ENCODE results near the gene KANTR.

The KANTR gene

DNA sequence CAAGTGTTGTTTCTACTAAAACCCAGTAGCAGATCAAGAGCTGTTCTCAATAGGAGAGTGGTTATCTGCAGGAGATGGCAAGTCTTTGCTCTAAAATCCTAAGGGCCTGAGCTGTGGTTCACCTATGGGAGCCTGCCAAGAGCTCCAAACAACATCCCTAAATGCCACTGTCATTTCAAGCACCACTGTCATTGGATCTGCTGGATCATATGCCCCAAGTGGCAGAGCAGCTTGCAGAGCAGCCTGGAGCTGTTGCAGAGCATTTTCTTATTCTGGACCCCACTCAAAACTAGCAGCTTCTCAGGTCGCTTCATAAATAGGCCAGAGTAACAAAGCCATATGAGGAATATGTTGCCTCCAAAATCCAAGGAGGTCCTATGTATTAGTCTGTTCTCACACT lies 59.6 kb downstream of the KANTR start:
- no peaks in the 10 kb centered on the region for H3K4me1 ChIP-seq (ENCODE audit: low read length)
- no peak for TF ChIP-seq EZH2phosphoT487 (IDR thresholded peaks at IDR 0.05; ENCODE audit: low read depth)
- TF ChIP-seq, protein P1, sequence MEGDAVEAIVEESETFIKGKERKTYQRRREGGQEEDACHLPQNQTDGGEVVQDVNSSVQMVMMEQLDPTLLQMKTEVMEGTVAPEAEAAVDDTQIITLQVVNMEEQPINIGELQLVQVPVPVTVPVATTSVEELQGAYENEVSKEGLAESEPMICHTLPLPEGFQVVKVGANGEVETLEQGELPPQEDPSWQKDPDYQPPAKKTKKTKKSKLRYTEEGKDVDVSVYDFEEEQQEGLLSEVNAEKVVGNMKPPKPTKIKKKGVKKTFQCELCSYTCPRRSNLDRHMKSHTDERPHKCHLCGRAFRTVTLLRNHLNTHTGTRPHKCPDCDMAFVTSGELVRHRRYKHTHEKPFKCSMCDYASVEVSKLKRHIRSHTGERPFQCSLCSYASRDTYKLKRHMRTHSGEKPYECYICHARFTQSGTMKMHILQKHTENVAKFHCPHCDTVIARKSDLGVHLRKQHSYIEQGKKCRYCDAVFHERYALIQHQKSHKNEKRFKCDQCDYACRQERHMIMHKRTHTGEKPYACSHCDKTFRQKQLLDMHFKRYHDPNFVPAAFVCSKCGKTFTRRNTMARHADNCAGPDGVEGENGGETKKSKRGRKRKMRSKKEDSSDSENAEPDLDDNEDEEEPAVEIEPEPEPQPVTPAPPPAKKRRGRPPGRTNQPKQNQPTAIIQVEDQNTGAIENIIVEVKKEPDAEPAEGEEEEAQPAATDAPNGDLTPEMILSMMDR (IDR thresholded peaks at IDR 0.05; ENCODE audit: low read depth, low read length) = no peak
- no peaks in the 10 kb centered on the region for H4K20me1 ChIP-seq (ENCODE audit: insufficient read depth, low read length)
- H3K27ac ChIP-seq (ENCODE audit: low read length) = no peak overlapping the region
- no peak overlapping the region for H2AFZ ChIP-seq (ENCODE audit: low read depth, low read length)
- no peaks in the 10 kb centered on the region for H3K79me2 ChIP-seq (ENCODE audit: low read length)
- H3K36me3 ChIP-seq (replicated peaks; ENCODE audit: low read depth, low read length) = no peaks in the 10 kb centered on the region
- no peaks in the 10 kb centered on the region for H3K9me3 ChIP-seq (ENCODE audit: insufficient read depth, low read length)
- H3K27me3 ChIP-seq (ENCODE audit: low read depth, low read length) = no peaks in the 10 kb centered on the region
- H3K4me2 ChIP-seq (ENCODE audit: low read length) = no peak overlapping the region
- H3K4me3 ChIP-seq (ENCODE audit: low read length) = no peak overlapping the region
- no peak overlapping the region for H3K9ac ChIP-seq (ENCODE audit: low read length)

DNA sequence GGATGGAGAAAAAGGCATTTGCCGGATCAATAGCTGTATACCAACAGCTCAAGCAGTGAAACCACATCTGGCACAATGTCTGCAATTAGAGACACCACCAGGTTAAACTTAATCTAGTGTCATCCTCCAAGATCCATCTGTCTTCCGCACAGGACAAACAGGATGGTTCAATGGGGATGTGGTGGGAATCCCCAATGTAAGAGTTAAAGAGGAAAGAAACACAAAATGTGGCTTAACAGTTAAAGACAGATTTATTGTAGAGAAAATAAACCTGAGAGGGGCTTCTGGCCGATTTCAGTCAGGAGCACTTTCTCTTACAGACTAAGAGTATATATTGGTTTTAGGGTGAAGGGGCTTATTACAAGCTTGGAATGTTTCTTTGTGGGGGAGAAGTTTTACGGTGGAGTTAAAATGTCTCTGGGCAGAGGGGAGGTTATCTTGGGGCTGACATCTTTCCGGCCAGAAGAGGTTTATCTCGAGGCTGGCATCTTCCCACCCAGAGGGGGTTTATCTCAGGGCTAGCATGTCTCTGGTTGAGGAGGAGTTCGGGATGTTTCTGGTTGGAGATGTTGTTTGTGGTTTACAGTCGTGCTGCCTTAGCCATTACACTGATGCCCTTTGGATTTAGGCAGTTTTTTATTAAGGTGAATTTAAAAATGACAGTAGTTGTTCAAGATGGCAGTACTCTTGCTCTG lies 61.7 kb downstream of the KANTR start:
- Histone ChIP-seq H3K4me2 (ENCODE audit: low read length) (no peak overlapping the region), H3K9ac (ENCODE audit: low read length) (no peak overlapping the region), H2AFZ (ENCODE audit: low read depth, low read length) (no peak overlapping the region), H3K4me3 (ENCODE audit: low read length) (no peak overlapping the region), H3K36me3 (replicated peaks; ENCODE audit: low read depth, low read length) (no peaks in the 10 kb centered on the region), H3K9me3 (ENCODE audit: insufficient read depth, low read length) (no peaks in the 10 kb centered on the region), H4K20me1 (ENCODE audit: insufficient read depth, low read length) (no peaks in the 10 kb centered on the region), H3K79me2 (ENCODE audit: low read length) (no peaks in the 10 kb centered on the region), H3K4me1 (ENCODE audit: low read length) (no peaks in the 10 kb centered on the region), H3K27ac (ENCODE audit: low read length) (no peak overlapping the region), H3K27me3 (ENCODE audit: low read depth, low read length) (no peaks in the 10 kb centered on the region)
- no peak for TF ChIP-seq EZH2phosphoT487 (IDR thresholded peaks at IDR 0.05; ENCODE audit: low read depth)
- TF ChIP-seq, protein P1 (IDR thresholded peaks at IDR 0.05; ENCODE audit: low read depth, low read length) = no peak

DNA sequence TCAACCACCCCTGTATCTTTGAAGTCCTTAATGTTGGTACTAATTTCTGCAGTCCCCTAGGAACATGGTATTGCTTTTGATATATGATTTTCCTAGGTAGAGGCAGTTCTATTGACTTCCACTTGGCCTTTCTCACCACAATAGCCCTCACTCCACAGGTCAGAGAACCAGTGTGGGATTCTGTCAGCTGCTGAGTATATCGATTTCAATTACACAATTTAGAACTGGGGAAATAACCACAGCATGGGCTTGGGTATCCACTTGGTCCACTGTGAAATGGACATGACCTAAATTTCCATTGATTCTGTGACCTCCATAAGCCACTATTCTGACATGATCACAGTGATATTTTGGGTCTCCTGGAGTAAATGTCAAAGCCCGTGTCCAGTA lies 62.3 kb downstream of the KANTR start:
- H3K27me3 ChIP-seq (ENCODE audit: low read depth, low read length) = no peaks in the 10 kb centered on the region
- TF ChIP-seq, protein P1 (IDR thresholded peaks at IDR 0.05; ENCODE audit: low read depth, low read length) = no peak
- TF ChIP-seq EZH2phosphoT487 (IDR thresholded peaks at IDR 0.05; ENCODE audit: low read depth) = no peak
- H3K4me2 ChIP-seq (ENCODE audit: low read length) = no peak overlapping the region
- no peaks in the 10 kb centered on the region for H4K20me1 ChIP-seq (ENCODE audit: insufficient read depth, low read length)
- H3K79me2 ChIP-seq (ENCODE audit: low read length) = no peaks in the 10 kb centered on the region
- H3K9me3 ChIP-seq (ENCODE audit: insufficient read depth, low read length) = no peaks in the 10 kb centered on the region
- H3K4me1 ChIP-seq (ENCODE audit: low read length) = no peaks in the 10 kb centered on the region
- no peak overlapping the region for H3K27ac ChIP-seq (ENCODE audit: low read length)
- H3K9ac ChIP-seq (ENCODE audit: low read length) = no peak overlapping the region
- H3K36me3 ChIP-seq (replicated peaks; ENCODE audit: low read depth, low read length) = no peaks in the 10 kb centered on the region
- no peak overlapping the region for H2AFZ ChIP-seq (ENCODE audit: low read depth, low read length)
- no peak overlapping the region for H3K4me3 ChIP-seq (ENCODE audit: low read length)

DNA sequence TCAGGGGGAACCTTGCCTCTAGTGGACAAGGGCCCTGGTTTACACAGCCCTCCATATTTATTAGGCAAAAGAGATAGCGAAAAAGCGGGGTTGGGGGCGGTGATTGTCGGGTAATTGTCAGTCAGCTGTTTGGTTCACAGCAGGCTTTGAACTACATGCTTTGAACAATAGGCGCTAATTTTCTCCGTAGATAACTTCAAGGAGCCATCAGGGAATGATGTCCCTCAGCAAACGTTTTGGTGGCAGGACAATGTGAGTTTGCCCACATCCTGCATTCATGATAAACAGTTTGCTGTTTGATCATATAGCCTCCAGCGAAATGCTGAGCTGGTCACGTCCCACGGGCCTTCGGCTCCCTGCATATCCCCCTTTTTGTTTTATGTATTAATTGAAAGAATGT lies 65.2 kb downstream of the KANTR start:
- Histone ChIP-seq H3K27me3 (ENCODE audit: low read depth, low read length) (no peaks in the 10 kb centered on the region), H3K9me3 (ENCODE audit: insufficient read depth, low read length) (no peaks in the 10 kb centered on the region), H3K4me2 (ENCODE audit: low read length) (no peak overlapping the region), H3K27ac (ENCODE audit: low read length) (no peak overlapping the region), H3K36me3 (replicated peaks; ENCODE audit: low read depth, low read length) (no peaks in the 10 kb centered on the region), H3K9ac (ENCODE audit: low read length) (no peak overlapping the region), H2AFZ (ENCODE audit: low read depth, low read length) (no peak overlapping the region), H3K4me1 (ENCODE audit: low read length) (no peaks in the 10 kb centered on the region), H4K20me1 (ENCODE audit: insufficient read depth, low read length) (no peaks in the 10 kb centered on the region), H3K4me3 (ENCODE audit: low read length) (no peak overlapping the region), H3K79me2 (ENCODE audit: low read length) (no peaks in the 10 kb centered on the region)
- TF ChIP-seq, protein P1 (IDR thresholded peaks at IDR 0.05; ENCODE audit: low read depth, low read length) = no peak
- no peak for TF ChIP-seq EZH2phosphoT487 (IDR thresholded peaks at IDR 0.05; ENCODE audit: low read depth)

Measured in OCI-LY3 (cell line).